Stimulated activated CD8-positive, alpha-beta memory T cell treated with anti-CD3 and anti-CD28 coated beads, Interleukin-7, amount 100 ng/mL, for 48 hours (primary cell): Measurements from ENCODE around the gene ANTXRL.
"Not testable (repeated sequence)": the region's sequence is repeated elsewhere in the genome, so short reads cannot be mapped to it uniquely, and the experiment has no call there.

Experiments used
- DNase-seq, 2 donors: peaks; one replicate each; pipeline ENCODE4 v3.0.0-alpha.2; 2020; ENCODE audit warnings: low read depth in 1 of 2; ENCODE audit errors: extremely low read depth in 1 of 2

Gene ANTXRL

DNA sequence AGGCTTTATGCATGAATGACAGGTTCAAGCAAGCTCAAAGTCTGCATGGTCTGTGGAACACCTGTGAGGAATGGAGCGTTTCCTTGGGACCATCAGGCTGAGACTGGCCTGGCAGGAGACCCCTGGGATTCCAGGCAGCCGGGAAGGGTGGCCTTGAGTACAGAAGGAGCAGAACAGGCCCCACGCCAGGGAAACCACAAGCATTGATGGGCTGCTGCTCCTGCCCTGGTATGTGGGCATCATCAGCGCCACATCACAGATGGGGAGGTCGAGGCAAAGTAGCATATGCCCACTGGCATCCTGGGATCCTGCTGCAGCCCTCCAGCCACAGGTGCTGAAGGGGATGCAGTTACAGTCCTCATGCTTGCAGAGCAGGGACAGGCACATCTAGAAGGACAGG is 40.9 kb downstream of the ANTXRL start:
- no peak for DNase-seq

DNA sequence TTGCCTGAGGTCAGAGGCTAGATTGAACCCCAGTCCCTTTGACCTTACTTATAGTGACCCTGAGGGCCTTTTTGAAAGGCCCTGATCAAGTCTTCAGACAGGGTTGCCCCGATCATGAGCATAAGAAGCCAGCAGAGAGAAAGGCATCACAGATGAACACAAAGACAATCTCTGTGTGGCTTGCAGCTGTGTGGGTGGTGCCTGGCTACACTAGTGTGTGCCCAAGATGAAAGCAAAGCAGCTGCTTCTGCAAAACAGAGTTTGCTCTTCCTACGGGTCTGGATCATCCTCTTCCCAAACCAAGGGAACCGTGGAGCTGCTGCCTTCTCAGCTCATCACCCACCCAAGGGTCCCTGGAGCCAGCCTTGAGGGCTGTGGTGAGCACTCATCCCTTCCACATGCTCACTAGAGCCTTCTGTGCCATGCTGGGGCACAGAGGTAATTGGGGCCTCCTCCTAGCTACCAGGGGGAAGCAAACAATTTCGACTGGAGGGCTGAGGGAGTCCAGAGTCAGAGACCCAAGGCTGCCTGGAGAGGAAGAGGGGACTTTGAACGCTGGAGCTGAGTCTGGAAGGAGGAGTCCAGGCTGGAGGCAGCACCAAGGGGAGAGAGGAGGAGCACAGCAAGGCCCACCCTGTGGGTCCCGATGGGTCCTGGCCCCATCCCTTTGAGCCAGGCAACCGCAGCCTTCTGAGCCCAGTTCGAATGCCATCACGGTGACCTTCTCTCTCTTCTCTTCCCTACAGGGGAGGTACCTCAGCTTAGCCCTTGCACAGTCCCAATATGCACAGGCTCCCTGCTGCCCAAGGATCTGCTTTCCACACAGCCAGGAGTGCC is 42.3 kb downstream of the ANTXRL start:
- DNase-seq = no peak

DNA sequence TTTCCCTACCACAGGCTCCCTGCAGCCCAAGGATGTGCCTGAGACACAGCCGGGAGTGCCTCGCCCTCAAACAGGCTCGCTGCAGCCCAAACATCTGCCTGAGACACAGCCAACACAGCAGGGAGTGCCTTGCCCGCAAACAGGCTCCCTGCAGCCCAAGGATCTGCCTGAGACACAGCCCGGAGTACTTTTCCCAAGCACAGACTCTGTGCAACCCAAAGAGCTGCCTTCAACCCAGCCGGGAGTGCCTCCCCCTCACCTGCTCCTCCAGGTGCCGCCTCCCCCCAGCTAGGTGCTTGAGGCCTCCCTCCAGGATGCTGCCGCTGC is 42.9 kb downstream of the ANTXRL start:
- DNase-seq = no peak

DNA sequence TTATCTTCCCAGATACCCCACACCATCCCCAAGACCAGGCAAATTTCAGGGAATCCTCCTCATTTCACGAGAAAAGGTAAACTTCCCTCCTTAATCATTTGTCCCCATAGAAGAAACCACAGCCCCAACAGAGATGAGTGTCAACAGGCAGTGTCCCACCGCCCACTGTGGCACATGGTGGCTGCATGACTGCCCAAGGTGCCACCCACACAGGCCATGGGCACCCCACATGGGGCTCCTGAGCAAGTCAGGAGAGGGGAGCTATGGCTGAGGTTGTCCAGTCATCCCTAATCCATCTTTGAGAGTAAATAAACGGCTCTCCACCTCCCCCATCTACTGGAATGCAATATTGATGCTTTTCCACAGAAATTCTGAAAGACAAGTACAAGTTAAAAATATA is 44.1 kb downstream of the ANTXRL start:
- no peak for DNase-seq

DNA sequence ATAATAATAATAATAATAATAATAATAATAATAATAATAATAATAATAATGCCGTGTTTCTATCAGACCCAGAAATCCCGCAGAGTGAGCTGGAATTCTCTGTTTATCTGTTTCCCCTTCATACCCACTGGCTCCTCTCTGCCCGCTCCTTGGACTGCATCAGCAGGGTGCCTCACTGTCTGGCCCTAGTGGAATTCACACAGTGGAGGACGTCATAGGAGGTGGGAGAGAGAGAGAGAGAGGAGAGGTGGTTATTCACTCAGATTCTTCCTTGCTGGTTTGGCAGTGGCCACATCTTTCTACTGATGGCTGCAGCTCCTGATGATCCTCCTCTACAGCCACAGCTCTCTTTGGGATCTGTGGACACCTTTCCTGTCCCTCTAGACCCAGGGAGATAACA is 78.7 kb downstream of the ANTXRL start:
- DNase-seq = not testable (repeated sequence)

DNA sequence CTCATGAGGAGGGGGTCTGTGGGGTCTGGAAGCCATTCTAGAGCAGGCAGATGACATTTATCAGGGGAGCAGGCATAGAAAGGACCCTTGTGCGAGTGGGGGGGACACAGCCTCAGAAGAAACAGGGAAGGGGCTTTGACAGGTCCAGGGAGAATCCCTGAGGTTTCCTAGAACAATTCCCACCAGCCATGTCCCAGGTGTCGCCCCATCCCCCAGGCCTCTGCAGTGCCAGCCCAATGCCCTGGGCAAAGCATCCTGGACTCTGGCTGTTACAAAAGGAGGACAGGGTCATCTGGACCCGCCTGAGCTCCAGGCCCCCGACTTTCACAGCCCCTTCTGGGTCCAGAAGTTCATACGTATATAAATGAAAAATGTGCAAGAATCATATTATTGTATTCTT is 80.4 kb downstream of the ANTXRL start:
- DNase-seq = not testable (repeated sequence)

DNA sequence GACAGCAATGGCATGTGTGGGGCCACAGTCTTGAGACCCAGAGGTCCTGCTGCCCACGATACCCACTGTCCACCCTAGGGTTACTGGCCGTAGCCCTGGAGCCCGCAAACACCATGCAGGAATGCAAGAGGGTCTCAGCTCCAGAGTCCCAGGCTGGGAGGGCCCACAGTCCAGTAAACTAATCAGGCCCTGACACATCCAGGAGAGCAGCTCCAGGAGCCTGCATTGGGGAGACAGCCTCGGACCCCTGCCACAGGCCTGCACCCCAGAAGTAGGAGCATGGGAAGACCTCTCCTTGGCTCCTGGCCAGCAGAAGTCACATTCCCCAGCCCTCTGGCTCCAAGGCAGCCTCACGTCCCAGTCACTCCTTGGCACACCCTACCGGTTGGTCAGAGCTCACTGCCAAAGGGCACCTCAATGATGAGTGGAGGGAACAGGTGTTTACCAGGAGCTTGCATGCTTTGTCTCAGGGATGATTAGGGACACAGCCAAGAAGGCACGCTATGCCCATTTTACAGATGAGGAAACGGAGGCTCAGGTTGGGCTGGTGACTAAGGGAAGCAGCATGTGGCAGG is 81.0 kb downstream of the ANTXRL start:
- DNase-seq = not testable (repeated sequence)

DNA sequence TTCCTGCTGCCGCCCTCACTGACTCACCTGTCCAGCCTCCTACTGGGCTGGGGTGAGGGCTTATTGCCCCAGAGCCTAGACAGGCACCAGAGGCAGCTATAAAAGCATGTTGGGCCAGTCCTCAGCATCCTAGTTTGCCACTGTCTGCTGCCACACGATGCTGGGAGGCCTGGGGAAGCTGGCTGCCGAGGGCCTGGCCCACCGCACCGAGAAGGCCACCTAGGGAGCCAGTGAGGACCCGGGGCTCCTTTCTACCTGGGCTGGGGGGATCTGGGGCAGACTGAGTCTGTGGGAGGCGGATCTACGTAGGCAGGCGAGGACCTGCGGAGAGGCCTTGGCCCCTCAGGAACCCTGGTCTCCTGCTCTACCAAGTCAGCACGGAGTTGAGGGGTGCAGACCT is 82.2 kb downstream of the ANTXRL start:
- not testable (repeated sequence) for DNase-seq

DNA sequence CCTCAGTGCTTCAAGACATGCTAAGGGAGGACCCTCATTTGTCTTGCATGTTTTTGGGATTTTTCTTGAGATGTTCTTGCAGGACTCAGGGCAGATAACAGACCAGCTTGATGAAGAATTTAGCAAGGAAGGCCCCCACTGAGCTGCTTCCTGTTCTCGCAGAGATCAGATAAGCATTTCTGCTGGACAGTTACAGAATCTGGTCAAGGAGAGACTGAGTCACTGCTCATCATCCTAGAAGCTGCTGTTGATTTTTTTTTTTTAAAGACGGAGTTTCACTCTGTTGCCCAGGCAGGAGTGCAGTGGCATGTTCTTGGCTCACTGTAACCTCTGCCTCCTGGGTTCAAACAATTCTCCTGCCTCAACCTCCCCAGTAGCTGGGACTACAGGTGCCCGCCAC is 87.6 kb downstream of the ANTXRL start:
- not testable (repeated sequence) for DNase-seq

DNA sequence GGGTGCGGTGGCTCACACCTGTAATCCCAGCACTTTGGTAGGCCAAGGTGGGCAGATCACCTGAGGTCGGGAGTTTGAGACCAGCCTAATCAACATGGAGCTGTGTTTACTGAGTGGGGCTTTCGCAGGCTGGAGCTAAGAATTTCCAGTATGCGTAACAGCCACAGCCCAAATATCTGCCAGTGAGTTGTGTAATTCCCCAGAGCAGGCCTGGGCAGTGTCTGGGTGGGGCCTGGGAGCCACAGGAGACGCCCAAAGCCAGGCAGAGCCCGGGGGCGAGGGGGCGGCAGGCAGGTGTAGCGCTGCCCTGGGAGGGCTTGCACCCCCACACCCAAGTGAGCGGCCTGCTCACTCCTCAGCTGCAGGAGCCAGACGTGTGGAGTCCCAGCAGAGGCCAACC is 88.6 kb downstream of the ANTXRL start, which contains the start of gene ANXA8L1:
Gene ANXA8L1 (plus strand): TSS at position 371 of the 400 bp plus-strand sequence. CDS start 76 bp downstream, outside the sequence.
- DNase-seq = not testable (repeated sequence)

DNA sequence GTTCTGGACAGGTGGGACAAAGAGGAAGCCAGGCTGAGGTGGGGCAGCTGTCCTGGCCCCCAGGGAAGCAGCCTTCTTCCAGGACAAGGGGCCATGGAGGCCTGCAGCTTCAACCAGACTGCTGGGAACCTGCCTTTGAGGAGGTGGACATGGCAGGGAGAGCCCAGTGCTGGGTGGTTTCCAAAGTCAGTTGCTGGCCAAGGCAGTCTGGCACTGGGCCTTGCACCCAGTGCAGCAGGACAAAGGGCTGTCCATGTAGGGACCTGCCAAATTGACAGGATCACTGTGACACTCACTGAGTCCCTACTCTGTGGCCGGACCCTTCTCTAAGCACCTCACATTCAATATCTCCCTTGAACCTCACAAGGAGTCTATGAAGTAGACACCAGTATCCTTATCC is 90.2 kb downstream of the ANTXRL start:
- DNase-seq = not testable (repeated sequence)

DNA sequence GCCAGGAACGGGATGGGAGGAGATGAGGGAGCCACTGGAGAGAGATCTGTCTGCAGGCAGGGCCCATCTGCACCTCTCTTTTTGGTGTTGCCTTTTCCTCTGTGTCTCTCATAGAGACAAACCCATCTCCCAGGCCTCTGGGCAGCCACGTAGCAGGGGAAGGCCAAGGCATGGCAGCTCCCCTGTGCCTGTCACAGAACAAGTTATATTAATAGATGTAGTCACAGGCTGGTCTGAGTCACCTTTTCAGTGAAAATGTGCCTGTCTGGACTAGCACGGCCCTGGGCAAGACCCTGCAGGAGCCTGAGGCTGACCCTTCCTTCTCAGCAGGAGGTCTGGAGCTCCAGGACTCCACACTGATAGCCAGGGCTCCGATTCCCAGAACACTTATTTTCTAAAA is 90.9 kb downstream of the ANTXRL start:
- DNase-seq = not testable (repeated sequence)

DNA sequence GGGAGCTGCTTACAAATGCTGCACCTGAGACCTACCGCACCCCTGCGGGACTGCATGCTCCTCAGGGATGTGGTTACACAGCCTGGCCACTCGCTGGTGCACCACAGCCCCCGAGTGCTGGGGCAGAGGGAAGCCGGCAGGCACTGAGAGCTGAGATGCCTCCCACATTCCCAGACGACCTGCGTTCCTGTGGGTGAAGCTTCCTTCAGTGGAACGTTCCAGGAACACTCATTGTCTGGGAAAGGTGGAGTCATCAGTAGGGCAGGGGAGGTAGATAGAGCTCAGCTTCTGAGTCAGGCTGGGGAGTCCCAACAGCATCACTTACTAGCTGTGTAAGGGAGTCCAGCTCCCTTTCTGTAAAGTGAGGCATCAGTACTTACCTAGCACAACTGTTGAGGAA is 91.3 kb downstream of the ANTXRL start:
- not testable (repeated sequence) for DNase-seq

DNA sequence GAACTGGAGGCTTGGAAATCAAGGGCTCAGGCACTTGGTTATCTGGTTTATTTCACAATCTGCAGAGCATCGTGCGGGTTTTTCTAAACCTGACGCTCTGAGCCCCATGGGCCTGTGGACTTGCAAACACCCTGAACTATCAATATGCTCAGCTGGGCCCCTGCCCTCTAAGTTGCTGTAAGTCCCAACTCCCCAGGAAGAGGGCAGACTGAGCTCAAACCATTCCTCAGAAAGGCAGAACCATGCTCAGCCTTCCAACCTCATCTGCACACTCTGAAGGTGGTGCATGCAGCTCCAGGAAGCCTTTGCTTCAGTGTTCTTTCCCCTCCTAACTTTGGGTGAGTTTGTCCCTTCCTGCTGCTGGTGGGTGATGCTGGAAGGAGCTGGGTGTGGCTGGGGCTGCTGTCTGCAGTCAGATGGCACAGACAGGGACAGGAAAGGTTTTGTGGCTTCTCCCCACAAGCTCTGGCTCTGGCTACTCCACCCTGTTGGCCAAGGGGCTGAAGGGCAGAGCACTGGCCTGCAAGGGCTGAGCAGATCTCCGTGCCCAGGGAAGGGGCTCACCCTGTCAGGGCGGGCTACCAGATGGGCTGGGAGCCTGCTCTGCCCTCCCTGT is 92.5 kb downstream of the ANTXRL start:
- DNase-seq = not testable (repeated sequence)
